K562 (cell line): ENCODE data around the gene CHST10. TPM values are rescaled to one million over a fixed set of nuclear protein-coding genes. Genes with fewer than 3 reads are reported as not detected.

Experiments
- ATAC-seq: fragments of 200-7000 bp; cut with Tn5 transposase; 3 replicates; pipeline ENCODE4 v1.9.1; 2020; ENCODE audit warnings: moderate library complexity
- BruUV-seq: library from RNA; stranded (reverse); fragments of 400-500 nt; replicated peaks from 2 replicates; lab custom pipeline; 2021; lab: Mats Ljungman, UMichigan
- CTCF ChIA-PET: fragments of 300-600 bp; formaldehyde crosslinking; extraction: SDS; loops from one replicate; lab custom pipeline; 2021; ENCODE audit warnings: low intra/inter-chr PET ratio; lab: Yijun Ruan, JAX
- POLR2A ChIA-PET: fragments of 300-600, 350-650 bp; sonication (Branson Sonifier 250); formaldehyde crosslinking; extraction: SDS; loops from one replicate; lab custom pipeline; 2021; ENCODE audit warnings: antibody characterized with exemption, inconsistent platforms; lab: Yijun Ruan, JAX
- DNase-seq, 4 experiments: peaks; one replicate each; pipeline versions ENCODE4 v3.0.0 to v3.0.0-alpha.2; 2011 to 2018; ENCODE audit warnings: low spot score in 3 of 4, mixed read lengths in 3 of 4; ENCODE audit errors: extremely low read depth in 1 of 4
- FAIRE-seq: peaks from 2 replicates; lab custom pipeline; 2011; peaks lifted over from hg19 to GRCh38; lab: Jason Lieb, UNC
- H2AFZ ChIP-seq: 2 replicates; pipeline ENCODE4 v1.6.0; 2011; ENCODE audit warnings: low read depth, low read length, control low read depth, inconsistent platforms
- H3K27ac ChIP-seq: fragments of 200-600 bp; 3 replicates; pipeline ENCODE4 v1.8.0; 2011; ENCODE audit warnings: low read depth, mild to moderate bottlenecking, control low read depth, inconsistent platforms, low read length, moderate library complexity, mixed read lengths; ENCODE audit errors: extremely low read depth
- H3K27me3 ChIP-seq, 2 experiments: fragments of 300-600 bp in 1 of 2; 2 replicates in 1 of 2; 3 replicates in 1 of 2; pipeline versions ENCODE4 v1.6.0 to v1.8.0; 2011; ENCODE audit warnings: inconsistent platforms in 2 of 2, low read length in 2 of 2, mild to moderate bottlenecking in 1 of 2, mixed read lengths in 1 of 2, moderate library complexity in 1 of 2; ENCODE audit not compliant: control insufficient read depth in 2 of 2, insufficient read depth in 2 of 2
- H3K36me3 ChIP-seq: fragments of 300-600 bp; 3 replicates; pipeline ENCODE4 v1.8.0; 2011; ENCODE audit warnings: mild to moderate bottlenecking, low read length, inconsistent platforms; ENCODE audit not compliant: control insufficient read depth, insufficient read depth
- H3K4me1 ChIP-seq, 2 experiments: fragments of 200-600 bp in 1 of 2; replicated peaks in 1 of 2; 2 replicates in 1 of 2; 3 replicates in 1 of 2; pipeline versions ENCODE4 v1.5.1 to v1.8.0; 2011; ENCODE audit warnings: inconsistent platforms in 2 of 2, low read length in 2 of 2, mild to moderate bottlenecking in 1 of 2, mixed read lengths in 1 of 2, moderate library complexity in 1 of 2; ENCODE audit not compliant: control insufficient read depth in 2 of 2, insufficient read depth in 2 of 2
- H3K4me2 ChIP-seq: 2 replicates; pipeline ENCODE4 v1.6.1; 2011; ENCODE audit warnings: low read length, control low read depth, inconsistent platforms, mixed read lengths; ENCODE audit not compliant: insufficient read depth
- H3K4me3 ChIP-seq: fragments of 200-600 bp; sonication (generic), shearing (Covaris generic); 2 replicates; pipeline ENCODE4 v1.5.1; 2016; ENCODE audit warnings: control low read depth, inconsistent platforms
- H3K79me2 ChIP-seq: fragments of 200-600 bp; 3 replicates; pipeline ENCODE4 v1.8.0; 2011; ENCODE audit warnings: low read length, inconsistent platforms; ENCODE audit not compliant: control insufficient read depth, insufficient read depth
- H3K9ac ChIP-seq, 2 experiments: 2 replicates each; pipeline versions ENCODE4 v1.6.0 to v1.6.1; 2011; ENCODE audit warnings: low read depth in 2 of 2, low read length in 2 of 2, control low read depth in 1 of 2, inconsistent platforms in 1 of 2, mild to moderate bottlenecking in 1 of 2, mixed read lengths in 1 of 2; ENCODE audit not compliant: insufficient read depth in 1 of 2
- H3K9me1 ChIP-seq: one replicate; pipeline ENCODE4 v1.6.0; 2011; ENCODE audit warnings: inconsistent platforms, mild to moderate bottlenecking, low read length, moderate library complexity; ENCODE audit not compliant: control insufficient read depth, insufficient read depth
- H3K9me3 ChIP-seq: replicated peaks from 2 replicates; pipeline ENCODE4 v1.5.1; 2011; ENCODE audit warnings: low read depth, low read length, inconsistent platforms; ENCODE audit not compliant: control insufficient read depth, insufficient read depth
- H4K20me1 ChIP-seq: replicated peaks from 2 replicates; pipeline ENCODE4 v1.6.1; 2011; ENCODE audit warnings: low read length, inconsistent platforms, mixed read lengths; ENCODE audit not compliant: control insufficient read depth, insufficient read depth
- CHD2 ChIP-seq: IDR thresholded peaks from 2 replicates; pipeline ENCODE4 v1.6.1; 2011; ENCODE audit warnings: low read depth, low read length
- ILK ChIP-seq: fragments of 450-650 bp; IDR thresholded peaks from 2 replicates; pipeline ENCODE4 v1.6.1; 2016; ENCODE audit warnings: missing genetic modification characterization, low read depth, mild to moderate bottlenecking, missing compliant biosample characterization, moderate library complexity, borderline replicate concordance
- MXI1 ChIP-seq: IDR thresholded peaks from 2 replicates; pipeline ENCODE4 v1.6.1; 2011; ENCODE audit warnings: low read depth, mild to moderate bottlenecking, improper control_type of control experiment, low read length
- ZNF263 ChIP-seq: sonication (generic); formaldehyde crosslinking; IDR thresholded peaks from 2 replicates; pipeline ENCODE4 v1.8.0; 2022; ENCODE audit warnings: mild to moderate bottlenecking, missing genetic modification reagents, borderline replicate concordance
- WGBS: fragments of 100-300 bp; shearing (Covaris generic); methylation state at CpG from one replicate; pipeline ENCODE4 v1.1.6; 2016; ENCODE audit warnings: low coverage, mixed read lengths; ENCODE audit not compliant: insufficient coverage; ENCODE audit errors: missing lambda C conversion rate; 5-methylcytosine and 5-hydroxymethylcytosine counted together
- in situ Hi-C: fragments of 300-500 bp; cut with MboI; formaldehyde crosslinking; loops from 4 replicates; pipeline ENCODE4 v1.15.0; 2018; ENCODE audit warnings: inconsistent platforms, mixed read lengths
- intact Hi-C: fragments of 100-400 bp; cut with micrococcal nuclease; formaldehyde crosslinking; loops from 2 replicates; pipeline ENCODE4 v1.14.2; 2022
- polyA plus RNA-seq, 8 experiments: library from polyadenylated mRNA; depleted of rRNA in 4 of 8; stranded (reverse) in 5 of 8; unstranded in 3 of 8; fragments of >200 nt; fragmentation: Nextera tagmentation in 2 of 8; fragmentation: Illumina TruSeq in 1 of 8; extraction: Ambion mirVana in 2 of 8; extraction: Trizol in 1 of 8; gene quantifications; 2 replicates each; pipeline versions ENCODE4 v1.2.1 to v1.2.3, GENCODE V29; 2011 to 2014; ENCODE audit warnings: inconsistent platforms in 1 of 8, missing spikeins in 1 of 8
- total RNA-seq, 7 experiments: library from RNA; depleted of rRNA in 6 of 7; stranded (reverse); fragments of >200 nt in 6 of 7; fragmentation: Illumina TruSeq in 2 of 7; extraction: Trizol in 2 of 7; gene quantifications; 2 replicates each; pipeline versions ENCODE4 v1.2.1 to v1.2.3, GENCODE V29; 2011 to 2021; ENCODE audit warnings: low replicate concordance in 1 of 7

The CHST10 gene
- total and polyA plus RNA-seq, 9 of the 15 experiments (the other 6 are each of a cell fraction or from before 2014, with no cell fraction given) = 1.3 to 30.9 (median 19.3) TPM

- DNase-seq (no peak), ATAC-seq (no peak), FAIRE-seq (no peak)
- no peak overlapping the region for H3K27ac ChIP-seq
- no peaks in the 10 kb centered on the region; the same call in 1 of the 2 replicates for H4K20me1 ChIP-seq
- H3K27me3 ChIP-seq = no peaks in the 10 kb centered on the region
- no peaks in the 10 kb centered on the region for H3K4me1 ChIP-seq
- POLR2A ChIA-PET = interaction anchor here (1.0 to 1.5 kb wide), 2 partner anchors 8 to 11 kb away, joined by 5 read pairs; no protein-coding TSS in a partner anchor
- WGBS = 85% methylated on average over 7 of the region's 7 CpGs
- CTCF ChIA-PET = no interaction called here
- H2AFZ ChIP-seq = no peak overlapping the region
- TF ChIP-seq ZNF263 = peak; percentile 82
- TF ChIP-seq MXI1 = no peak
- TF ChIP-seq ILK = no peak
- in situ Hi-C loops (no loop called here), intact Hi-C loops (no loop called here)
- no peak overlapping the region for H3K9ac ChIP-seq
- H3K9me1 ChIP-seq = no peaks in the 10 kb centered on the region
- H3K4me3 ChIP-seq = no peak overlapping the region
- no peaks in the 10 kb centered on the region for H3K9me3 ChIP-seq
- BruUV-seq = no TSS peak
- H3K36me3 ChIP-seq = peaks cover 50% of the 10 kb centered on the region
- H3K4me2 ChIP-seq = no peak overlapping the region
- H3K79me2 ChIP-seq = no peaks in the 10 kb centered on the region
Measured at GRCh38 chr2:100401268-100401667, 16.2 kb downstream of the CHST10 start.

GRCh38 chr2:100399714-100400113 is 17.8 kb downstream of the CHST10 start:
- ChIA-PET POLR2A (interaction anchor here (0.7 to 1.5 kb wide), 4 partner anchors 10 to 61 kb away, joined by 3 to 5 read pairs (median 3); no protein-coding TSS in a partner anchor), CTCF (no interaction called here)
- no peak for FAIRE-seq
- Histone ChIP-seq H3K9ac (no peak overlapping the region), H3K36me3 (peaks cover 46% of the 10 kb centered on the region; the same call in 2 of the 3 replicates), H3K79me2 (no peaks in the 10 kb centered on the region), H3K4me1 (no peaks in the 10 kb centered on the region), H3K27ac (no peak overlapping the region), H3K9me3 (no peaks in the 10 kb centered on the region), H3K27me3 (no peaks in the 10 kb centered on the region), H2AFZ (no peak overlapping the region), H3K9me1 (no peaks in the 10 kb centered on the region), H4K20me1 (no peaks in the 10 kb centered on the region; the same call in 1 of the 2 replicates), H3K4me2 (no peak overlapping the region), H3K4me3 (no peak overlapping the region)
- ATAC-seq = no peak
- BruUV-seq = no TSS peak
- 91% methylated on average over 7 of the region's 9 CpGs for WGBS
- DNase-seq = no peak
- in situ Hi-C loops (loop anchor here (25.0 kb wide), 1 partner anchor 837 kb away; no protein-coding TSS in a partner anchor), intact Hi-C loops (no loop called here)
- no peak for TF ChIP-seq CHD2
